Suprapubic skin (tissue), 4 donors: ENCODE data around the gene BTNL9. TPM values are rescaled to one million over a fixed set of nuclear protein-coding genes. Genes with fewer than 3 reads are reported as not detected.

Experiments used
- DNase-seq, 2 donors: peaks; one replicate each; pipeline ENCODE4 v3.0.0-alpha.2; 2019; ENCODE audit warnings: low spot score in 2 of 2
- H3K27ac ChIP-seq: fragments of 200-600 bp; sonication (generic); one replicate; pipeline ENCODE4 v1.5.1; 2019
- H3K27me3 ChIP-seq: fragments of 200-600 bp; sonication (generic); one replicate; pipeline ENCODE4 v1.5.1; 2019
- H3K36me3 ChIP-seq: fragments of 200-600 bp; sonication (generic); one replicate; pipeline ENCODE4 v1.5.1; 2019
- H3K4me1 ChIP-seq: fragments of 200-600 bp; sonication (generic); one replicate; pipeline ENCODE4 v1.5.1; 2019
- H3K4me3 ChIP-seq: fragments of 200-600 bp; sonication (generic); one replicate; pipeline ENCODE4 v1.5.1; 2019; ENCODE audit warnings: mild to moderate bottlenecking
- H3K9me3 ChIP-seq: fragments of 200-600 bp; sonication (generic); one replicate; pipeline ENCODE4 v1.5.1; 2019
- CTCF ChIP-seq, 2 donors: fragments of 200-600 bp in 1 of 2; fragments of 450-650 bp in 1 of 2; sonication (generic) in 1 of 2; IDR thresholded peaks; one replicate each; pipeline ENCODE4 v1.5.1; 2016 to 2019; ENCODE audit warnings: antibody characterized with exemption in 2 of 2, mild to moderate bottlenecking in 1 of 2, moderate library complexity in 1 of 2
- EP300 ChIP-seq: sonication (generic); formaldehyde crosslinking; IDR thresholded peaks from one replicate; pipeline ENCODE4 v1.6.1; 2017; ENCODE audit warnings: antibody characterized with exemption
- POLR2A ChIP-seq, 2 donors: fragments of 450-650 bp; IDR thresholded peaks; one replicate each; pipeline ENCODE4 v1.6.1; 2017; ENCODE audit warnings: antibody characterized with exemption in 2 of 2, mild to moderate bottlenecking in 2 of 2, moderate library complexity in 2 of 2
- POLR2AphosphoS5 ChIP-seq, 3 donors: sonication (generic); formaldehyde crosslinking; IDR thresholded peaks; one replicate each; pipeline ENCODE4 v1.6.1; 2017; ENCODE audit warnings: antibody characterized with exemption in 3 of 3
- WGBS: methylation state at CpG from one replicate; pipeline ENCODE4 v1.1.5; 2018; 5-methylcytosine and 5-hydroxymethylcytosine counted together
- total RNA-seq, 4 donors: library from RNA; depleted of rRNA; stranded (reverse); fragments of >200 nt; gene quantifications; one replicate each; pipeline ENCODE4 v1.1.0, GENCODE V29; 2016

Gene BTNL9
- total RNA-seq, 4 donors from 2014 or later = 13.4 to 98.3 (median 27.7) TPM

GRCh38 chr5:181107699-181108098 is 67.6 kb downstream of the BTNL9 start:
- Histone ChIP-seq H3K9me3 (no peaks in the 10 kb centered on the region), H3K4me1 (peaks cover 3% of the 10 kb centered on the region), H3K27ac (no peak overlapping the region), H3K27me3 (peaks cover 86% of the 10 kb centered on the region), H3K36me3 (no peaks in the 10 kb centered on the region), H3K4me3 (no peak overlapping the region)
- WGBS = 66% methylated on average over 9 of the region's 9 CpGs
- TF ChIP-seq POLR2A (IDR thresholded peaks at IDR 0.05) (no peak), POLR2AphosphoS5 (IDR thresholded peaks at IDR 0.05) (no peak), CTCF (IDR thresholded peaks at IDR 0.05) (no peak), EP300 (no peak)
- peak in 1 of 2 donors; percentile 32 for DNase-seq

GRCh38 chr5:181108578-181109165 is 68.6 kb downstream of the BTNL9 start:
- peak in 1 of 2 donors; percentile 77 for DNase-seq
- 77% methylated on average over 12 of the region's 14 CpGs for WGBS
- Histone ChIP-seq H3K4me3 (no peak overlapping the region), H3K36me3 (no peaks in the 10 kb centered on the region), H3K27me3 (peaks cover 92% of the 10 kb centered on the region), H3K4me1 (peaks cover 3% of the 10 kb centered on the region), H3K27ac (no peak overlapping the region), H3K9me3 (no peaks in the 10 kb centered on the region)
- TF ChIP-seq POLR2A (IDR thresholded peaks at IDR 0.05) (no peak), EP300 (no peak), CTCF (IDR thresholded peaks at IDR 0.05) (no peak), POLR2AphosphoS5 (IDR thresholded peaks at IDR 0.05) (no peak)

GRCh38 chr5:181109489-181110013 is 69.5 kb downstream of the BTNL9 start:
- Histone ChIP-seq H3K4me1 (peaks cover 2% of the 10 kb centered on the region), H3K27me3 (peaks cover 96% of the 10 kb centered on the region), H3K36me3 (no peaks in the 10 kb centered on the region), H3K27ac (no peak overlapping the region), H3K4me3 (no peak overlapping the region), H3K9me3 (no peaks in the 10 kb centered on the region)
- peak in 1 of 2 donors; percentile 47 for DNase-seq
- 50% methylated on average over 7 of the region's 11 CpGs for WGBS
- TF ChIP-seq CTCF (IDR thresholded peaks at IDR 0.05) (no peak), POLR2A (IDR thresholded peaks at IDR 0.05) (no peak), POLR2AphosphoS5 (IDR thresholded peaks at IDR 0.05) (no peak), EP300 (no peak)

GRCh38 chr5:181111010-181111409 is 70.9 kb downstream of the BTNL9 start:
- TF ChIP-seq POLR2AphosphoS5 (IDR thresholded peaks at IDR 0.05) = no peak
- TF ChIP-seq CTCF (IDR thresholded peaks at IDR 0.05) = no peak
- TF ChIP-seq EP300 = no peak
- no peak for TF ChIP-seq POLR2A (IDR thresholded peaks at IDR 0.05)
- peaks cover 96% of the 10 kb centered on the region for H3K27me3 ChIP-seq
- peak in 1 of 2 donors; percentile 62 for DNase-seq
- no peaks in the 10 kb centered on the region for H3K9me3 ChIP-seq
- no peak overlapping the region for H3K27ac ChIP-seq
- WGBS = 93% methylated on average over 5 of the region's 5 CpGs
- peaks cover 11% of the 10 kb centered on the region for H3K4me1 ChIP-seq
- H3K36me3 ChIP-seq = no peaks in the 10 kb centered on the region
- no peak overlapping the region for H3K4me3 ChIP-seq

Other genes starting within 250 kb of the BTNL9 start
- gene MGAT1, start 237.5 kb upstream of the BTNL9 start, total RNA-seq = 100 to 1,000 TPM; 122 to 137 (median 125) TPM
- gene ZFP62, start 179.0 kb upstream of the BTNL9 start, total RNA-seq = 10 to 100 TPM; 35.5 to 41.1 (median 39.1) TPM
- under 1 TPM in 2 of 4 donors, not detected in 2; 0.51 to 0.79 TPM for gene BTNL8, start 141.1 kb upstream of the BTNL9 start, total RNA-seq
- gene BTNL3, start 51.4 kb upstream of the BTNL9 start, total RNA-seq = not detected
- not detected for gene OR2V1, start 90.9 kb downstream of the BTNL9 start, total RNA-seq
- not detected for gene OR2V2, start 107.3 kb downstream of the BTNL9 start, total RNA-seq
- gene TRIM7, start 164.9 kb downstream of the BTNL9 start, total RNA-seq = 10 to 100 TPM; 52.0 to 79.0 (median 69.4) TPM
- 10 to 100 TPM; 13.3 to 23.3 (median 16.2) TPM for gene TRIM41, start 183.0 kb downstream of the BTNL9 start, total RNA-seq
- gene RACK1, start 203.6 kb downstream of the BTNL9 start, total RNA-seq = 1,000 to 10,000 TPM; 2,440 to 4,496 (median 3,996) TPM
- 10 to 100 TPM in 2 of 4 donors, 1 to 10 TPM in 2; 6.7 to 15.4 (median 10.1) TPM for gene TRIM52, start 220.9 kb downstream of the BTNL9 start, total RNA-seq